HCT116 (cell line): ENCODE measurements around the gene PGAP3. TPM values are rescaled to one million over a fixed set of nuclear protein-coding genes. Genes with fewer than 3 reads are reported as not detected.

Experiments
- ATAC-seq: fragments of 200-7000 bp; cut with Tn5 transposase; 2 replicates; pipeline ENCODE4 v1.9.1; 2020; ENCODE audit warnings: mild to moderate bottlenecking, moderate library complexity
- BruUV-seq: library from RNA; stranded (reverse); fragments of 400-500 nt; replicated peaks from 2 replicates; lab custom pipeline; 2021; lab: Mats Ljungman, UMichigan
- CTCF ChIA-PET: fragments of 300-600 bp; sonication (Branson Sonifier 250); formaldehyde crosslinking; loops from one replicate; lab custom pipeline; 2021; ENCODE audit warnings: antibody characterized with exemption; lab: Charles Lee
- POLR2A ChIA-PET: fragments of 300-600, 350-600 bp; sonication (Branson Sonifier 250); formaldehyde crosslinking; loops from one replicate; lab custom pipeline; 2021; ENCODE audit warnings: antibody characterized with exemption; lab: Charles Lee
- RAD21 ChIA-PET, 2 experiments: fragments of 300-600 bp; sonication (Branson Sonifier 250); formaldehyde crosslinking; loops; one replicate each; lab custom pipeline; 2023; ENCODE audit warnings: low total read pairs in 2 of 2; ENCODE audit not compliant: uncharacterized antibody in 2 of 2, unreplicated experiment in 2 of 2, low non-redundant PET in 1 of 2; lab: Charles Lee
- DNase-seq: peaks from one replicate; pipeline ENCODE4 v3.0.0-alpha.2; 2010; ENCODE audit warnings: low read depth, low spot score
- H2AFZ ChIP-seq: fragments of 200-600 bp; shearing (Covaris generic), sonication (generic); 2 replicates; pipeline ENCODE4 v1.6.1; 2017; ENCODE audit warnings: low read depth, mixed run types, mixed read lengths, antibody characterized with exemption, low read length; ENCODE audit not compliant: poor library complexity, severe bottlenecking
- H3K27ac ChIP-seq: 2 replicates; pipeline ENCODE4 v1.5.1; 2012; ENCODE audit warnings: low read depth, low read length
- H3K27me3 ChIP-seq: fragments of 200-600 bp; sonication (generic); 2 replicates; pipeline ENCODE4 v1.6.1; 2016; ENCODE audit warnings: mixed run types, low read length, mixed read lengths; ENCODE audit not compliant: insufficient read depth
- H3K36me3 ChIP-seq, 2 experiments: fragments of 200-500 bp in 1 of 2; fragments of 200-600 bp in 1 of 2; sonication (Bioruptor generic) in 1 of 2; sonication (generic) in 1 of 2; 2 replicates each; pipeline versions ENCODE4 v1.5.1 to v1.6.1; 2014 to 2016; ENCODE audit warnings: low read length in 2 of 2, inconsistent platforms in 1 of 2, mixed read lengths in 1 of 2, mixed run types in 1 of 2; ENCODE audit not compliant: insufficient read depth in 2 of 2, control insufficient read depth in 1 of 2
- H3K4me1 ChIP-seq, 2 experiments: fragments of 200-600 bp in 1 of 2; sonication (generic) in 1 of 2; 2 replicates each; pipeline versions ENCODE4 v1.5.1 to v1.6.1; 2012 to 2017; ENCODE audit warnings: low read length in 2 of 2, inconsistent platforms in 1 of 2, mild to moderate bottlenecking in 1 of 2, mixed read lengths in 1 of 2, mixed run types in 1 of 2, moderate library complexity in 1 of 2; ENCODE audit not compliant: insufficient read depth in 2 of 2, control insufficient read depth in 1 of 2
- H3K4me2 ChIP-seq: fragments of 200-600 bp; sonication (generic); 2 replicates; pipeline ENCODE4 v1.6.1; 2017; ENCODE audit warnings: mixed run types, low read length, mixed read lengths
- H3K4me3 ChIP-seq, 2 experiments: fragments of 200-600 bp in 1 of 2; sonication (generic) in 1 of 2; replicated peaks in 1 of 2; 2 replicates each; pipeline ENCODE4 v1.5.1; 2011 to 2016; ENCODE audit warnings: low read length in 2 of 2, control low read depth in 1 of 2, low read depth in 1 of 2, mild to moderate bottlenecking in 1 of 2, mixed read lengths in 1 of 2, mixed run types in 1 of 2
- H3K79me2 ChIP-seq: fragments of 200-600 bp; sonication (generic); 2 replicates; pipeline ENCODE4 v1.6.1; 2017; ENCODE audit warnings: mild to moderate bottlenecking, mixed run types, low read length, moderate library complexity, mixed read lengths; ENCODE audit not compliant: insufficient read depth
- H3K9ac ChIP-seq: fragments of 200-600 bp; sonication (generic); 2 replicates; pipeline ENCODE4 v1.6.1; 2016; ENCODE audit warnings: low read length, mixed read lengths
- H3K9me2 ChIP-seq: fragments of 200-600 bp; sonication (generic), shearing (Covaris generic); 2 replicates; pipeline ENCODE4 v1.6.1; 2017; ENCODE audit warnings: mixed run types, mild to moderate bottlenecking, moderate library complexity; ENCODE audit not compliant: insufficient read depth
- H3K9me3 ChIP-seq, 2 experiments: fragments of 200-500 bp in 1 of 2; fragments of 200-600 bp in 1 of 2; sonication (Bioruptor generic) in 1 of 2; sonication (generic) in 1 of 2; 2 replicates each; pipeline ENCODE4 v1.6.1; 2014 to 2017; ENCODE audit warnings: low read length in 2 of 2, mixed read lengths in 2 of 2, inconsistent platforms in 1 of 2, low read depth in 1 of 2, mild to moderate bottlenecking in 1 of 2, mixed run types in 1 of 2, moderate library complexity in 1 of 2; ENCODE audit not compliant: control insufficient read depth in 1 of 2, insufficient read depth in 1 of 2
- H4K20me1 ChIP-seq: fragments of 200-600 bp; sonication (generic), shearing (Covaris generic); 2 replicates; pipeline ENCODE4 v1.6.1; 2017; ENCODE audit warnings: mixed run types, mild to moderate bottlenecking, moderate library complexity; ENCODE audit not compliant: insufficient read depth
- CBX3 ChIP-seq: IDR thresholded peaks from 2 replicates; pipeline ENCODE4 v1.6.1; 2012; ENCODE audit warnings: low read depth
- CEBPB ChIP-seq: IDR thresholded peaks from 2 replicates; pipeline ENCODE4 v1.6.1; 2012; ENCODE audit warnings: low read depth
- ELF1 ChIP-seq: IDR thresholded peaks from 2 replicates; pipeline ENCODE4 v1.6.1; 2012; ENCODE audit warnings: low read depth, borderline replicate concordance
- EZH2 ChIP-seq: fragments of 200-600 bp; sonication (generic); IDR thresholded peaks from 2 replicates; pipeline ENCODE4 v1.6.1; 2017; ENCODE audit warnings: antibody characterized with exemption, mixed run types
- EZH2phosphoT487 ChIP-seq: fragments of 200-600 bp; IDR thresholded peaks from 2 replicates; pipeline ENCODE4 v1.6.1; 2018; ENCODE audit warnings: antibody characterized with exemption, borderline replicate concordance
- FOSL1 ChIP-seq: IDR thresholded peaks from 2 replicates; pipeline ENCODE4 v1.6.1; 2012; ENCODE audit warnings: low read depth
- JUND ChIP-seq: IDR thresholded peaks from 2 replicates; pipeline ENCODE4 v1.6.1; 2012
- POLR2A ChIP-seq: IDR thresholded peaks from 2 replicates; pipeline ENCODE4 v1.7.0; 2011; ENCODE audit warnings: borderline replicate concordance; ENCODE audit not compliant: insufficient read depth, insufficient read length; ENCODE audit errors: extremely low read depth
- RAD21 ChIP-seq: IDR thresholded peaks from 2 replicates; pipeline ENCODE4 v1.6.1; 2012; ENCODE audit warnings: low read depth, mild to moderate bottlenecking
- SIN3A ChIP-seq: IDR thresholded peaks from 2 replicates; pipeline ENCODE4 v1.6.1; 2012; ENCODE audit warnings: low read depth
- SRF ChIP-seq: IDR thresholded peaks from 2 replicates; pipeline ENCODE4 v1.6.1; 2012; ENCODE audit warnings: low read depth
- YY1 ChIP-seq: IDR thresholded peaks from 2 replicates; pipeline ENCODE4 v1.6.1; 2011; ENCODE audit warnings: low read length, low read depth, moderate library complexity, mild to moderate bottlenecking; ENCODE audit not compliant: insufficient replicate concordance; ENCODE audit errors: extremely low read depth
- ZBTB33 ChIP-seq: IDR thresholded peaks from 2 replicates; pipeline ENCODE4 v1.6.1; 2011; ENCODE audit warnings: mild to moderate bottlenecking, low read length, moderate library complexity; ENCODE audit not compliant: insufficient replicate concordance; ENCODE audit errors: extremely low read depth
- ZNF274 ChIP-seq: fragments of 200-500 bp; sonication (Bioruptor generic); IDR thresholded peaks from 2 replicates; pipeline ENCODE4 v1.6.1; 2014; ENCODE audit warnings: mild to moderate bottlenecking, low read depth, low read length, inconsistent platforms
- intact Hi-C: fragments of 100-400 bp; cut with micrococcal nuclease; formaldehyde crosslinking; loops from 2 replicates; pipeline ENCODE4 v1.10.0; 2022
- total RNA-seq: library from RNA; stranded (reverse); gene quantifications from one replicate; pipeline ENCODE4 v1.2.1, GENCODE V29; 2021; ENCODE audit not compliant: unreplicated experiment
- TF ChIP-seq, protein P1 (sequence below): IDR thresholded peaks from 2 replicates; pipeline ENCODE4 v1.6.1; 2012
- TF ChIP-seq, protein P2 (sequence below), 3 experiments: fragments of 200-600 bp in 1 of 3; sonication (generic) in 1 of 3; IDR thresholded peaks in 2 of 3; conservative IDR thresholded peaks in 1 of 3; 2 replicates each; pipeline ENCODE4 v1.5.1; 2012 to 2017; ENCODE audit warnings: low read depth in 2 of 3, low read length in 2 of 3, antibody characterized with exemption in 1 of 3, borderline replicate concordance in 1 of 3, control low read depth in 1 of 3, mild to moderate bottlenecking in 1 of 3, mixed read lengths in 1 of 3, mixed run types in 1 of 3, moderate library complexity in 1 of 3; ENCODE audit not compliant: insufficient read depth in 1 of 3
- TF ChIP-seq, protein P3 (sequence below): IDR thresholded peaks from 2 replicates; pipeline ENCODE4 v1.6.1; 2012

The PGAP3 gene
- total RNA-seq, 1 experiment from 2014 or later = 15.2 TPM

- H3K4me2 ChIP-seq = no peak overlapping the region; the same call in 1 of the 2 replicates
- TF ChIP-seq FOSL1 (no peak), CBX3 (no peak), ELF1 (no peak), EZH2 (no peak), YY1 (no peak), JUND (no peak), POLR2A (no peak), EZH2phosphoT487 (no peak), ZNF274 (no peak)
- TF ChIP-seq, protein P1, sequence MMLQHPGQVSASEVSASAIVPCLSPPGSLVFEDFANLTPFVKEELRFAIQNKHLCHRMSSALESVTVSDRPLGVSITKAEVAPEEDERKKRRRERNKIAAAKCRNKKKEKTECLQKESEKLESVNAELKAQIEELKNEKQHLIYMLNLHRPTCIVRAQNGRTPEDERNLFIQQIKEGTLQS = no peak
- TF ChIP-seq, all 23 proteins: peak for 0
- RAD21 ChIA-PET = interaction anchor here in 1 of 2 experiments (1.5 kb wide), 1 partner anchor 34 kb away, joined by 3 read pairs; no protein-coding TSS in a partner anchor
- ATAC-seq (no peak), DNase-seq (no peak)
- Histone ChIP-seq H4K20me1 (no peaks in the 10 kb centered on the region), H3K36me3 (peaks cover 0 to 5% of the 10 kb centered on the region in 2 experiments; a peak in 1 of 4 replicates), H2AFZ (no peak overlapping the region), H3K9me3 (no peaks in the 10 kb centered on the region), H3K9ac (no peak overlapping the region), H3K4me3 (no peak overlapping the region), H3K9me2 (no peaks in the 10 kb centered on the region), H3K4me1 (peaks cover 26 to 37% of the 10 kb centered on the region in 2 experiments), H3K27ac (no peak overlapping the region), H3K27me3 (no peaks in the 10 kb centered on the region), H3K79me2 (no peaks in the 10 kb centered on the region)
- intact Hi-C loops = no loop called here
- BruUV-seq = no TSS peak
- CTCF ChIA-PET = interaction anchor here (1.2 to 1.4 kb wide), 2 partner anchors 13 to 45 kb away, joined by 4 to 7 read pairs; no protein-coding TSS in a partner anchor
- POLR2A ChIA-PET = no interaction called here
Measured at GRCh38 chr17:39666601-39667261, 21.1 kb downstream of the PGAP3 start.

GRCh38 chr17:39666231-39666600 is 21.6 kb downstream of the PGAP3 start:
- Histone ChIP-seq H3K9me2 (no peaks in the 10 kb centered on the region), H3K36me3 (peaks cover 0 to 5% of the 10 kb centered on the region in 2 experiments; a peak in 1 of 4 replicates), H3K4me3 (no peak overlapping the region), H3K9me3 (no peaks in the 10 kb centered on the region), H4K20me1 (no peaks in the 10 kb centered on the region), H3K4me2 (no peak overlapping the region), H3K27me3 (no peaks in the 10 kb centered on the region), H2AFZ (no peak overlapping the region), H3K79me2 (no peaks in the 10 kb centered on the region), H3K27ac (no peak overlapping the region), H3K4me1 (peaks cover 26 to 37% of the 10 kb centered on the region in 2 experiments), H3K9ac (no peak overlapping the region)
- ATAC-seq (no peak), DNase-seq (no peak)
- ChIA-PET POLR2A (no interaction called here), RAD21 (interaction anchor here (0.6 to 1.5 kb wide), 2 partner anchors 19 to 34 kb away, joined by 3 read pairs; no protein-coding TSS in a partner anchor), CTCF (interaction anchor here (1.2 to 1.4 kb wide), 3 partner anchors 10 to 45 kb away, joined by 4 to 7 read pairs (median 6); no protein-coding TSS in a partner anchor)
- BruUV-seq = no TSS peak
- intact Hi-C loops = no loop called here
- TF ChIP-seq, protein P2, sequence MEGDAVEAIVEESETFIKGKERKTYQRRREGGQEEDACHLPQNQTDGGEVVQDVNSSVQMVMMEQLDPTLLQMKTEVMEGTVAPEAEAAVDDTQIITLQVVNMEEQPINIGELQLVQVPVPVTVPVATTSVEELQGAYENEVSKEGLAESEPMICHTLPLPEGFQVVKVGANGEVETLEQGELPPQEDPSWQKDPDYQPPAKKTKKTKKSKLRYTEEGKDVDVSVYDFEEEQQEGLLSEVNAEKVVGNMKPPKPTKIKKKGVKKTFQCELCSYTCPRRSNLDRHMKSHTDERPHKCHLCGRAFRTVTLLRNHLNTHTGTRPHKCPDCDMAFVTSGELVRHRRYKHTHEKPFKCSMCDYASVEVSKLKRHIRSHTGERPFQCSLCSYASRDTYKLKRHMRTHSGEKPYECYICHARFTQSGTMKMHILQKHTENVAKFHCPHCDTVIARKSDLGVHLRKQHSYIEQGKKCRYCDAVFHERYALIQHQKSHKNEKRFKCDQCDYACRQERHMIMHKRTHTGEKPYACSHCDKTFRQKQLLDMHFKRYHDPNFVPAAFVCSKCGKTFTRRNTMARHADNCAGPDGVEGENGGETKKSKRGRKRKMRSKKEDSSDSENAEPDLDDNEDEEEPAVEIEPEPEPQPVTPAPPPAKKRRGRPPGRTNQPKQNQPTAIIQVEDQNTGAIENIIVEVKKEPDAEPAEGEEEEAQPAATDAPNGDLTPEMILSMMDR (IDR thresholded peaks at IDR 0.05 in 2 of 3, conservative IDR thresholded peaks at IDR 0.05 in 1 of 3; ENCODE audit: borderline replicate concordance in 1 of 3, insufficient read depth in 1 of 3, low read depth in 2 of 3, low read length in 2 of 3) = no peak
- TF ChIP-seq CEBPB (no peak), SIN3A (no peak), RAD21 (no peak), EZH2phosphoT487 (no peak), EZH2 (no peak), SRF (no peak), ZBTB33 (no peak)
- TF ChIP-seq, protein P3, sequence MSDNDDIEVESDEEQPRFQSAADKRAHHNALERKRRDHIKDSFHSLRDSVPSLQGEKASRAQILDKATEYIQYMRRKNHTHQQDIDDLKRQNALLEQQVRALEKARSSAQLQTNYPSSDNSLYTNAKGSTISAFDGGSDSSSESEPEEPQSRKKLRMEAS = no peak
